Lower leg skin (tissue), 4 donors: Measurements from ENCODE around the gene GPRIN1. TPM values are rescaled to one million over a fixed set of nuclear protein-coding genes. Genes with fewer than 3 reads are reported as not detected.

Experiments
- DNase-seq, 2 donors: peaks; one replicate each; pipeline ENCODE4 v3.0.0-alpha.2; 2019; ENCODE audit warnings: low spot score in 2 of 2
- H3K4me3 ChIP-seq: fragments of 200-600 bp; sonication (generic); 2 replicates; pipeline ENCODE4 v1.5.1; 2017; ENCODE audit warnings: mild to moderate bottlenecking, low read depth; ENCODE audit not compliant: poor library complexity, severe bottlenecking
- POLR2A ChIP-seq, 2 donors: fragments of 450-650 bp; IDR thresholded peaks; one replicate each; pipeline ENCODE4 v1.6.1; 2016 to 2017; ENCODE audit warnings: antibody characterized with exemption in 2 of 2, mild to moderate bottlenecking in 1 of 2, moderate library complexity in 1 of 2
- WGBS, 2 donors: methylation state at CpG; one replicate each; pipeline ENCODE4 v1.1.5; 2018; 5-methylcytosine and 5-hydroxymethylcytosine counted together
- intact Hi-C: fragments of 100-400 bp; cut with DNase I; formaldehyde crosslinking; loops from one replicate; pipeline ENCODE4 v1.15.0; 2023; ENCODE audit warnings: low total_unique reads
- total RNA-seq, 4 donors: library from RNA; depleted of rRNA; stranded (reverse); fragments of >200 nt; gene quantifications; one replicate each; pipeline ENCODE4 v1.1.0, GENCODE V29; 2016
- TF ChIP-seq, protein P1 (sequence below), 3 donors: fragments of 450-650 bp; IDR thresholded peaks; one replicate each; pipeline ENCODE4 v1.5.1; 2016; ENCODE audit warnings: antibody characterized with exemption in 3 of 3, mild to moderate bottlenecking in 3 of 3, moderate library complexity in 2 of 3

Gene GPRIN1
- total RNA-seq, 4 donors from 2014 or later, result 0.72 to 1.7 (median 1.5) TPM

DNA sequence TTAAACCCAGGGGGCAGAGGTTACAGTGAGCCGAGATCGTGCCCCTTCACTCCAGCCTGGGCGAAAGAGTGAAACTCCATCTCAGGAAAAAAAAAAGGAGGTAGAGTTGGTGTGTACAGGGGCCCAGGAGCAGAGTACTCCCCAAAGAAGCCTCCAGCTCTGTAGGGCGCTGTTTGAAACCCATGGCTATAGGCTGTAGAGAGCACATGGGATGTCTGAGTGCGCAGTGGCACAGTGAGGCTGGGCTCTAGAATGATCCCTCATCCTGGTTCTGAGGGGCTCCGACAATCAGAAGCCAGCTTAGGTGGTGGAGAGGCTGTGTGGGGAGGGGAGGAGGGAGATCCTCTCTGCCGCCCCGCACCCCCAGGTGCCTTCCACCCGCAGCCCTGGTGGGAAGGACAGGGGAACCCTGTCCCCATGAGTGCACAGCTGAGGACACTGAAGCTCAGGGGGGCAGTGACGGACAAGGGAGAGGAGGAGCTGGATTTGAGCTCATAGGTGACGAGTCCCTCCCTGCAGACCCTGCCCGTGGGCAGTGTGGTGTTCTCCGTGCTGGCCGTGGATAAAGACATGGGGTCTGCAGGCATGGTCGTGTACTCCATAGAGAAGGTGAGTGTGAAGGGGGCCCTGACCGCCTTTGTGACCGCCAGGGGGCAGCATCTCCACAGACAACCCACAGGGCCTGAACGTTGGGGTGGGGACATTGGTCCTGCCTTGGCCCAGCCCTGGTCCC, 36.2 kb downstream of the GPRIN1 start:
- WGBS, 2 donors, result 33 to 39% methylated on average over 18 of the region's 18 CpGs
- DNase-seq, result peak; percentile 37 to 93
- intact Hi-C loops, result no loop called here
- TF ChIP-seq, protein P1, sequence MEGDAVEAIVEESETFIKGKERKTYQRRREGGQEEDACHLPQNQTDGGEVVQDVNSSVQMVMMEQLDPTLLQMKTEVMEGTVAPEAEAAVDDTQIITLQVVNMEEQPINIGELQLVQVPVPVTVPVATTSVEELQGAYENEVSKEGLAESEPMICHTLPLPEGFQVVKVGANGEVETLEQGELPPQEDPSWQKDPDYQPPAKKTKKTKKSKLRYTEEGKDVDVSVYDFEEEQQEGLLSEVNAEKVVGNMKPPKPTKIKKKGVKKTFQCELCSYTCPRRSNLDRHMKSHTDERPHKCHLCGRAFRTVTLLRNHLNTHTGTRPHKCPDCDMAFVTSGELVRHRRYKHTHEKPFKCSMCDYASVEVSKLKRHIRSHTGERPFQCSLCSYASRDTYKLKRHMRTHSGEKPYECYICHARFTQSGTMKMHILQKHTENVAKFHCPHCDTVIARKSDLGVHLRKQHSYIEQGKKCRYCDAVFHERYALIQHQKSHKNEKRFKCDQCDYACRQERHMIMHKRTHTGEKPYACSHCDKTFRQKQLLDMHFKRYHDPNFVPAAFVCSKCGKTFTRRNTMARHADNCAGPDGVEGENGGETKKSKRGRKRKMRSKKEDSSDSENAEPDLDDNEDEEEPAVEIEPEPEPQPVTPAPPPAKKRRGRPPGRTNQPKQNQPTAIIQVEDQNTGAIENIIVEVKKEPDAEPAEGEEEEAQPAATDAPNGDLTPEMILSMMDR (IDR thresholded peaks at IDR 0.05), result peak in 1 of 3 donors; percentile 17
- no peak for TF ChIP-seq POLR2A (IDR thresholded peaks at IDR 0.05)
- no peak overlapping the region for H3K4me3 ChIP-seq

GRCh38 chr5:176570044-176570443, 39.9 kb downstream of the GPRIN1 start:
- TF ChIP-seq, protein P1 (IDR thresholded peaks at IDR 0.05), result no peak
- no peak for TF ChIP-seq POLR2A (IDR thresholded peaks at IDR 0.05)
- DNase-seq, result no peak
- H3K4me3 ChIP-seq, result no peak overlapping the region
- intact Hi-C loops, result no loop called here
- WGBS, 2 donors, result 47 to 48% methylated on average over 6 of the region's 6 CpGs

DNA sequence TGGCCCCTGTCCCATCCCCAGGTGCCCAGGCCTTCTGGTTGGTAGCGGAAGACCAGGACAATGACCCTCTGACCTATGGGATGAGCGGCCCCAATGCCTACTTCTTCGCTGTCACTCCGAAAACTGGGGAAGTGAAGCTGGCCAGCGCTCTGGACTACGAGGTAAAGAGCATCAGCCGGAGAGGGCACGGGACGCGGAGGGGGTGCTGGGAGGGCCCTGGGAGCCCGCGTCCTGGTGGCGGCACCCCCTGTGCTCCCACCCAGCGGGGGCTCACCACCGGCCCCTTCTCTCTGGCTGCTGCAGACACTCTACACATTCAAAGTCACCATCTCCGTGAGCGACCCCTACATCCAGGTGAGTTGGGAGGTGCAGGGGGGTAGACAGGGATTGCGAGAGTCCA, 41.3 kb downstream of the GPRIN1 start:
- WGBS, 2 donors, result 85 to 87% methylated on average over 18 of the region's 18 CpGs
- TF ChIP-seq, protein P1 (IDR thresholded peaks at IDR 0.05), result no peak
- TF ChIP-seq POLR2A (IDR thresholded peaks at IDR 0.05), result no peak
- no peak overlapping the region for H3K4me3 ChIP-seq
- intact Hi-C loops, result no loop called here
- DNase-seq, result no peak

- intact Hi-C loops, result no loop called here
- 61 to 71% methylated on average over 6 of the region's 6 CpGs for WGBS, 2 donors
- H3K4me3 ChIP-seq, result no peak overlapping the region
- TF ChIP-seq POLR2A (IDR thresholded peaks at IDR 0.05), result no peak
- TF ChIP-seq, protein P1 (IDR thresholded peaks at IDR 0.05), result no peak
- DNase-seq, result no peak
These were observed 44.1 kb downstream of the GPRIN1 start for GRCh38 chr5:176565760-176566288.

- no peak for DNase-seq
- H3K4me3 ChIP-seq, result no peak overlapping the region
- intact Hi-C loops, result no loop called here
- WGBS, 2 donors, result 69 to 73% methylated on average over 10 of the region's 10 CpGs
- no peak for TF ChIP-seq POLR2A (IDR thresholded peaks at IDR 0.05)
- TF ChIP-seq, protein P1 (IDR thresholded peaks at IDR 0.05), result no peak
These were observed 46.0 kb downstream of the GPRIN1 start for GRCh38 chr5:176564002-176564401.
